ENCODE measurements around the gene IQUB.

DNA sequence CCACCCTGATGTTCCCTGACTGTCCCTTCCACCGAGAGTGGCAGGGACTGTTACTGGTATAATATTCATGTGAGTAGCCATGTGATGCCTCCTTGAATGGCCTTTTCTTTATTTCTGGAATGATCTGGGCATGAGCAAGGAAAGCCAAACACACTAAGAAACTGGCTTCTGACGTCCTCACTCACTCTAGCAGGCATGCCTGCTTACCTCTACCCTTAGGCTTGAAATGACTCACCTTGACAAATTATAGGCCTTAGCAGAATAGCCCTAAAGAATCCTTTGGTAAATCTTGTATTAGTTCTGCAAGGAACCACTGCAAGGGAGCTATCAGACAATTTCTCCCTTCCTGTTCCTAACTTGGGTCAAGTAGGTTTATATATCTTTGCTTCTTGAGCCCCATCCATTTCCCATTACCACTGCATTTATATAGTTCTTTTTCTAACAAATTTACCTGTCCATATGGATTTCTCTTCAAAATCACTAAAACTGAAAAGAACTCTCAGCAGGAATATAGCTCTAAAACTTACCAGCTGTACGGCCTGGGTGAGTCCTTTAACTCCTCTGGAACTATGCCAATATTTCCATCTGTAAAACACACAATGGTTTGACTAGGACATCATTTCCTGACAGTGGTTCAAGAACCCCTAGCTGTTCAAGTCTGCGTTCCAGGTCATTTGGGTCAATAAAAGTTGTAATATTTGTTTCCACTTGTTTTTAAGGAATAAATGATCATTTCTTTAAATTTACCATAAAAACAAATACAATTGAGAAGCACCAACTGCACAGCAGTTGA lies 36.2 kb upstream of the IQUB start:
- TF ChIP-seq, protein P1, sequence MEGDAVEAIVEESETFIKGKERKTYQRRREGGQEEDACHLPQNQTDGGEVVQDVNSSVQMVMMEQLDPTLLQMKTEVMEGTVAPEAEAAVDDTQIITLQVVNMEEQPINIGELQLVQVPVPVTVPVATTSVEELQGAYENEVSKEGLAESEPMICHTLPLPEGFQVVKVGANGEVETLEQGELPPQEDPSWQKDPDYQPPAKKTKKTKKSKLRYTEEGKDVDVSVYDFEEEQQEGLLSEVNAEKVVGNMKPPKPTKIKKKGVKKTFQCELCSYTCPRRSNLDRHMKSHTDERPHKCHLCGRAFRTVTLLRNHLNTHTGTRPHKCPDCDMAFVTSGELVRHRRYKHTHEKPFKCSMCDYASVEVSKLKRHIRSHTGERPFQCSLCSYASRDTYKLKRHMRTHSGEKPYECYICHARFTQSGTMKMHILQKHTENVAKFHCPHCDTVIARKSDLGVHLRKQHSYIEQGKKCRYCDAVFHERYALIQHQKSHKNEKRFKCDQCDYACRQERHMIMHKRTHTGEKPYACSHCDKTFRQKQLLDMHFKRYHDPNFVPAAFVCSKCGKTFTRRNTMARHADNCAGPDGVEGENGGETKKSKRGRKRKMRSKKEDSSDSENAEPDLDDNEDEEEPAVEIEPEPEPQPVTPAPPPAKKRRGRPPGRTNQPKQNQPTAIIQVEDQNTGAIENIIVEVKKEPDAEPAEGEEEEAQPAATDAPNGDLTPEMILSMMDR (conservative IDR thresholded peaks at IDR 0.05 in 1 of 2, IDR thresholded peaks at IDR 0.05 in 1 of 2; ENCODE audit: extremely low read depth in 1 of 2, insufficient read depth in 1 of 2, low read depth in 1 of 2, low read length in 2 of 2): no peak
- no peak for TF ChIP-seq EZH2 (IDR thresholded peaks at IDR 0.05; ENCODE audit: borderline replicate concordance, low read length)

All from mammary epithelial cell (primary cell).